Measurements from ENCODE around the gene TRPC4AP.
A peak's percentile ranks its signal among the peaks of the same experiment; 100 is the strongest.

TRPC4AP gene

DNA sequence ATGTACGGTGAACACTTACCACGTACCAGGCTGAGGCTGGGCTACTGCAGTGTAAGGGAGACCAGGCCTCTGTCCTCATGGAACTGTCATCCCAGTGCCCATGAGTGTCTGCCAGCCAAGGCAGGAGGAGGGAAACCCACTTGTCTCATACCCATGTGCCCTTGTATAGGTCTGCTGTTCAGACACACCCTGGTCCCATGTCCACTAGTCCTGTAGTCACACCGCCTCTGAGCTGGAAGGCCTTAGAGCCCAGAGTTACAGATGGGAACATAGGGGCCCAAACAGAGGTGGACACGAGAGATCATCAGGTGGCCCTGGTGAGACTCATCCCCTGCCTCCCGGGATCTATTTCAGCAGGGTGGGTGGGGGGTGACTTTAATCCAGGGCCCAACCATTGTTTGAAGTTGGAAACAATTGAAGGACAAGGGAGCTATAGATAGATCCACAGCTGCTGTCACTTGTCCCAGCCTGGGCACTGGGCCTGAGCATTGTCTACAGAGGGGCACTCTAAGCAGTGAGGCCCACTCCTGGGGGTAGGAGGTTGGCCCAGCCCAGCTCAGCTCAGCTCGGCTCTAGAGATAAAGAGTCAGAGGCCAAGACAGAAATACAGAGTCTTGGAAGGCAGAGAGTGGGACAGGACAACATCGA, 122.3 kb downstream of the TRPC4AP start:
- no peak for DNase-seq (ENCODE audit: low read depth)

DNA sequence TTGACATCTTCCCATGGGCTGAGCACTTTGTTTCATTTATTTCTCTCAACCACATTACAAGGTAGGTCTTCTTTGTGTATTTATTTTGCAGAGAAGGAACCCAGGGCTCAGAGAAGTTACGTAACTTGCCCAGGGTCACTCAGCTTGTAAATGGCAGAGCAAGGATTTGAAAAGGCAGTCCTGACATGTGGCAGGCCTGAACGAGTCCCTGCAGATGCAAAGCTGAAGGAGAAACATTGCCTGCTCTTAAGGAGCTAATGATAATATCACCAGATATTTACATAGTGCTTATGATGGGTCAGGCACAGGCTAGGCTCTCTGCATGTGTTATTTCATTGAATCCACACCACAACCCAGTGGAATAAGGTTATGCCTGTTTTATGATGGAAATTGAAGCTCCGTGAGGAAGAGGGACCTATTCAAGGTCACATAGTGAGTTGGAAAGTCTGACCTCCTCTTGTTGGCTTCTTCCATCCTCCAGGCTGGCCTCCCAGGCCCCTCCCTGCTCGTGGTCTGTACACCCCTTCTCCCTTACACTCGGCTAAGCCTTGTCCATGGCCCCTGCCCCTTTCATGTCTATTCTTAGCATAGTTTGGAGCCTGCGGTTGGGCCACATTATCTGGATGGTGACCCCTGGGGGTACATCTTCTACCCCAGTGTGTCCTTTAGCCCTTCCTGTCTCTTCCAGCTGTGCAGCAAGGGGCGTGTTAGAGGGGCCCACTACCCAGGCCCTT, 124.4 kb downstream of the TRPC4AP start:
- no peak for DNase-seq (ENCODE audit: low read depth)

DNA sequence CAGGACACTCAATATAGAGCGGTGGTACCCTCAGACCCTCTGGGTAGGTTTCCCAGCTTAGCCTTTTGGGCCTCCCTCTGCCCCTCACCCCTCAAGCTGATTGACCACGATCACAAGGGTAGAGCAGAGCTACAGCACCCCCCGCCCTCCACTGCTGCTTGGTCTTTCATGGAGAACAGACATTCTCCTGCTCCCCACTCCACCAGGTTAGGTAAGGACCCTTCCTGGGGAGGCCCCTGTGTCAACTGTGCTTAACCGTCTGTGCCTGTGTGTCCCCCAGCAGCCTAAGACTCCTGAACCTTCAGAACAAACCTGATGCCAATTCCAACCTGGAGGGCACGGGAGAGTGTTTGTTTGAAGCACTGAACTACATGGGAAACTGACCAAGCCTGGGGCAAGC, 125.2 kb downstream of the TRPC4AP start:
- no peak for DNase-seq (ENCODE audit: low read depth)

DNA sequence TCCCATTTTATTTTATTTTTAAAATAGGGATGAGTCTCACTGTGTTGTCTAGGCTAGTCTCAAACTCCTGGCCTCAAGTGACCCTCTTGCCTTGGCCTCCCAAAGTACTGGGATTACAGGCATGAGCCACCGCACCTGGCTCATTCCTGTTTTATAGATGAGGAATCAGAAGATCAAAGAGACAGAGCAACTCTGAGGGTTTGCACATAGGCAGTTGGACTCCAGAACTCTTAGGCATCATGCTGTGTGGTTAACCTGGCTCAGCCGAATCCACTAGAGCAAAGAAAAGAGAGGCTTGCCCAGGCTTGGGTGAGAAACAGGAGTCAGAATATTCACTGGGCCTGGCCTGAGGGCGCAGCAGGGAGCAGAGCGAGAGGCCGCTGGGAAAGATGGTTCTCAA, 127.6 kb downstream of the TRPC4AP start:
- DNase-seq (ENCODE audit: low read depth), result no peak

DNA sequence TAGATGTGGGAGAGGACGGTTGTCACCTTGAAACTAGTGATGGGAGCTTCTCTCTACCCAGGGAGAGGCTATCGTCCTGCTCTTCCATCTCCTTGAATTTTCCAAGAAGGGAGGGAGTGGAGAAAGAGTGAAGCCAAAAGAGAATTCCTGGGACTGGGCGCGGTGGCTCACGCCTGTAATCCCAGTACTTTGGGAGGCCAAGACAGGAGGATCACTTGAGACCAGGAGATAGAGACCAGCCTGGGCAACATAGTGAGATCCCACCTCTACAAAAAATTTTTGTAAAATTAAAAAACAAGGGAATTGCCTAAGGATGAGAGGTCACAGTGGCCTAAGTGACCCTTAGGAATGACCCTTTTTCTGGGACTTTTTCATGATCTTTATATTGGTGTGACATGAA, 128.1 kb downstream of the TRPC4AP start:
- DNase-seq (ENCODE audit: low read depth), result no peak

DNA sequence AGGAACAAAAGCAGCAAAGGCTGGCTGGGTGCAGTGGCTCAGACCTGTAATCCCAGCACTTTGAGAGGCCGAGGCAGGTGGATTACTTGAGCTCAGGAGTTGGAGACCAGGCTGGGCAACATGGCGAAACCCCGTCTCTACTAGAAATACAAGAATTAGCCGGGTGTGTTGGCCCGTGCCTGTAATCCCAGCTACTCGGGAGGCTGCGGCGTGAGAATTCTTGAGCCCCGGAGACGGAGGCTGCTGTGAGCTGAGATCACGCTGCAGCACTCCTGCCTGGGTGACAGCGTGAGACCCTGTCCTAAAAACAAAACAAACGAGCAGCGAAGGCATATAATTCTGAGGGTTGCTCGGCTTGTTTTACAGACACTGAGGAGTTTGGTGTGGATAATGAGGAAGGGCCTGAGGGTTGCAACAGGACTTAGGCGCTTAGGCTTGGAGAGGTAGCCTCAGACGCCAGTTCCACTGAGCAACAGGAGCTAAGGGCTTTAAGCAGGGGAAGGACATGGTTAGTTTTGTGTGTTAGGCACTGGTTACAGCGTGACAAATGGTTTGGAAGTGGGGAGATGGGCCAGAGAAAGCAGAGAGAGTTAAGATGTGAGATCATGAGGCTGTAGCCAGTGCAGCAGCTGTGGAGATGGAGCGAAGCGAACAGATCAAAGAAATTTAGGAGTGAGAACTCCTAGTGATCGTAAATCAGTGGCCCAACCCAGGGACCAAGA, 135.7 kb downstream of the TRPC4AP start:
- DNase-seq (ENCODE audit: low read depth), result no peak

DNA sequence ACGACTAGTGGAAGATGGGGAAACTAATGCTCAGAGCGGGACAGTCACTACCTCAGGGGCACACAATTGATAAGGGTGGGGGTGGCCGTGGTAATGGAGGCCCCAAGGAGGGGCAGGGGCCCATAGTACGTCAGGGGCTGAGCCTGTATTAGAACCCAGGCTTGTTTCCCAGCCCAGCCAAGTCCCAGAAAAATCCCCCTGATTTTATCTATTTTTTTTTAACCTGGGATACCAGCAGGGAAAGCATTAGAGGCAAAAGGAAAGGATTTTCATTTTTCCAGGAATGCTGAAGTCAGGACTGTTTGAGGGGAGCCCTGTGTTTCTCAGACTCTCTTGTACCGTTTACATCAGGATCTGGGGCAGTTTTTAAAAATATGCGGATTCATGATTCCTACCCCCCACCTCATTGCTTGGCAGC, 136.6 kb downstream of the TRPC4AP start:
- DNase-seq (ENCODE audit: low read depth), result no peak

DNA sequence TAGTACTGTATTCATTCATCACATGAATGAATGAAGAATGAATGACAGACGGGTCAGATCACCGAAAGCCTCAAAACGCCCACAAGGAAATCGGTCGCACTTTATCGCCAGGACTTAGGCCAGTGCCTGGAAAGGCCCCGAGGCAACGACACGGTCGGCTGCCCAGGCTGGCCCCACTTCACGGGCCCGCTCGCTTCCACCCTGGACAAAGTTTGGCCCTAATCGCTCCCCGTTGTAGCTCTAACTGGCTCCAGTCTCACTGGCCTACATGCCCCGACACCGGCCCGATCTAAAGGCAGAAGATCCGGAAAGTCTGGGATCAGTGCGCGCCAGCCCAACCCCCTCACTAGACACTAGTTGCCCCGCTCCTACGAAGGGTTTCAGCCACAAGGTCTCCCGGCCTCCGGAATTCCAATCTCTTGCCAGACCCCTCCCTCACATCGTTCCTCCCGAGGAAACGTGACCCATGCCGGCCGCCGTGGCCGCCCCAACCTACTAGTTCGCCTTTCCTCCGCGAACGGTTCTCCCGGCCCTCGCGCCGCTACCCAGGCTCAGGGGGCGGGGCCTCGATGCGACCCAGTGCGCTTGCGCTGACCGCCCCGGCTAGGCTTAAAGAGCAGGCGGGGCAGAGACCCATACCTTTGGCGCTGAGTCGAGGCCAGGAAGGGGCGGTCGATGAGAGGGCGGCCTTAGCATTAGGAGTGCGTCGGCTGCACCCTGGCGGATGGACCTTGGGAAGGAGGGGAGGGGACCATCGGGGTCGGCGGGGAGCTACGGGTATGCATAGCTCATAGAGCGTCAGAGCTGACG, 137.2 kb downstream of the TRPC4AP start, which contains the start of the genes GSS and MYH7B:
GSS (minus strand) TSS at position 576 of the 810 bp plus-strand sequence. CDS start 3,954 bp downstream, outside the sequence.
MYH7B (plus strand) TSS at position 638 of the 810 bp plus-strand sequence. CDS start 22,138 bp downstream, outside the sequence.
- DNase-seq (ENCODE audit: low read depth), result peak; percentile 92

DNA sequence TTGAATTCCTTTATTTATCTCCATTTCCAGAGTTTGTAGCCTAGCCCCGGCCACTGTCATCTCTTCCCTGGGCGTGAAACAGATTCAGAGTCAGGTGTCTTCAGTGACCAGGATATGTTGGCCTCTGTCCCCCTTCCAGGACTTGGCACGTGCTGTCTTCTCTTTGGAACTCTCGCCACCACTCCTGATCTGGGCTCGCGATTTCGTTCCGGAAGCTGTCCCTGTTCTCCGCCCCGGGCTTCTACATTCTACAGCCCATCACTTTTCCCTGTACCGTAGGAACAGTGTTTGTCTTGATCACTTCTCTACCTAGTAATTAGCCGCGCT, 137.7 kb downstream of the TRPC4AP start:
- DNase-seq (ENCODE audit: low read depth), result no peak

DNA sequence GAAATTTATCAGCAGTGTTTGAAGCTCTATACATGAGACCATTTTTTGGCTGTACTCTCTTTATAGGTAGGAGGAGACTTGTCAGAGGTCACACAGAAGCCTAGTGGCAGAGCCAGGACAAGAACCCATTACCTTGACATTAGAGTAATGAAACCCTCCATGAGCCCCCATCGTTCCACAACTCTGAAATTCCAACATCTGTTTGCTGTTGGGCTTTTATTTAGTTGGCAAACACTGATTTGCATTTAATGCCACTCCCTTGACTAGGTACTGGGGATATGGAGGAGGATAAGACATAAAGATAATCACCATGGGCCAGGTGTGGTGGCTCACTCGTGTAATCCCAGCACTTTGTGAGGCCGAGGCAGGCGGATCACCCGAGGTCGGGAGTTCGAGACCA, 138.6 kb downstream of the TRPC4AP start:
- no peak for DNase-seq (ENCODE audit: low read depth)

DNA sequence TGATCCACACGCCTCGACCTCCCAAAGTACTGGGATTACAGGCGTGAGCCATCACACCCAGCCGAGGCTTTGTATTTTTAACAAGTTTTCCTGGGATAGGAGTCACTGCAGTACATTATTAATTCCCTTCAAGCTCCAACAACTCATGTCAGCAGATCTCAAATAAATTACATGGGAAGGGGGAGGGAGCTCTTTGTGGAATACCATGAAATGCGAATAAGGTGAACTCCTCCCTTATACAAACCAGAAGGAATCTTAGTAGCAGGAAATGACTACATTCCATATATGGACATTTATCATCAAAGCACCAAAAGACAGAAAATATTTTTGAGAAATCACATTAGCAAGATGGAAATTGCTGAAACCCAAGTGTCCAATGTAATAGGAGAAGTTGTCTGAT, 139.9 kb downstream of the TRPC4AP start:
- DNase-seq (ENCODE audit: low read depth), result peak; percentile 87

Measured in amniotic epithelial cell (primary cell).